ENCODE data around the gene CD6.

Gene CD6

GRCh38 chr11:61023086-61023965, 51.8 kb downstream of the CD6 start:
- Mint-ChIP-seq H3K4me3 (no peak overlapping the region), H3K9me3 (no peaks in the 10 kb centered on the region), H3K27me3 (no peaks in the 10 kb centered on the region), H3K4me1 (peaks cover 52% of the 10 kb centered on the region), H3K36me3 (no peaks in the 10 kb centered on the region), H3K27ac (peak overlapping the region; percentile 85)
- DNase-seq (ENCODE audit: low spot score in 2 of 2) (no peak), ATAC-seq (ENCODE audit: low read depth) (no peak)

- Mint-ChIP-seq H3K4me1 (peaks cover 55% of the 10 kb centered on the region), H3K27ac (peak overlapping the region; percentile 5), H3K27me3 (no peaks in the 10 kb centered on the region), H3K4me3 (no peak overlapping the region), H3K36me3 (no peaks in the 10 kb centered on the region), H3K9me3 (no peaks in the 10 kb centered on the region)
- ATAC-seq (ENCODE audit: low read depth) (no peak), DNase-seq (ENCODE audit: low spot score in 2 of 2) (no peak)
These were observed 52.5 kb downstream of the CD6 start for GRCh38 chr11:61023966-61024295.

GRCh38 chr11:61024938-61025820, 53.7 kb downstream of the CD6 start:
- H3K9me3 Mint-ChIP-seq, result no peaks in the 10 kb centered on the region
- peak overlapping the region; percentile 33 for H3K4me3 Mint-ChIP-seq
- H3K27me3 Mint-ChIP-seq, result no peaks in the 10 kb centered on the region
- ATAC-seq (ENCODE audit: low read depth) (no peak), DNase-seq (ENCODE audit: low spot score in 2 of 2) (no peak)
- peak overlapping the region; percentile 4 for H3K27ac Mint-ChIP-seq
- peaks cover 55% of the 10 kb centered on the region for H3K4me1 Mint-ChIP-seq
- no peaks in the 10 kb centered on the region for H3K36me3 Mint-ChIP-seq

GRCh38 chr11:61025821-61026120, 54.3 kb downstream of the CD6 start:
- no peaks in the 10 kb centered on the region for H3K36me3 Mint-ChIP-seq
- peaks cover 49% of the 10 kb centered on the region for H3K4me1 Mint-ChIP-seq
- H3K27ac Mint-ChIP-seq, result no peak overlapping the region
- no peaks in the 10 kb centered on the region for H3K27me3 Mint-ChIP-seq
- no peaks in the 10 kb centered on the region for H3K9me3 Mint-ChIP-seq
- no peak overlapping the region for H3K4me3 Mint-ChIP-seq
- ATAC-seq (ENCODE audit: low read depth) (no peak), DNase-seq (ENCODE audit: low spot score in 2 of 2) (no peak)

- H3K4me1 Mint-ChIP-seq, result peaks cover 45% of the 10 kb centered on the region
These were observed 54.9 kb downstream of the CD6 start for GRCh38 chr11:61026121-61027031.

GRCh38 chr11:61027141-61027840, 55.8 kb downstream of the CD6 start:
- Mint-ChIP-seq H3K27ac (peak overlapping the region; percentile 62), H3K27me3 (no peaks in the 10 kb centered on the region), H3K4me1 (peaks cover 39% of the 10 kb centered on the region), H3K9me3 (no peaks in the 10 kb centered on the region), H3K36me3 (peaks cover 1% of the 10 kb centered on the region), H3K4me3 (peak overlapping the region; percentile 33)
- DNase-seq (ENCODE audit: low spot score in 2 of 2), result no peak
- ATAC-seq (ENCODE audit: low read depth), result no peak

More at GRCh38 chr11:61026121-61027031, 54.9 kb downstream of the CD6 start:
- DNase-seq (ENCODE audit: low spot score in 2 of 2) (no peak), ATAC-seq (ENCODE audit: low read depth) (no peak)
- Mint-ChIP-seq H3K9me3 (no peaks in the 10 kb centered on the region), H3K27me3 (no peaks in the 10 kb centered on the region), H3K36me3 (peaks cover under 1% of the 10 kb centered on the region), H3K4me3 (peak overlapping the region; percentile 7), H3K27ac (peak overlapping the region; percentile 62)

GRCh38 chr11:61028135-61028729, 56.8 kb downstream of the CD6 start:
- Mint-ChIP-seq H3K4me1 (peaks cover 32% of the 10 kb centered on the region), H3K9me3 (no peaks in the 10 kb centered on the region), H3K4me3 (peak overlapping the region; percentile 41), H3K27ac (peak overlapping the region; percentile 62), H3K36me3 (peaks cover 1% of the 10 kb centered on the region), H3K27me3 (no peaks in the 10 kb centered on the region)
- DNase-seq (ENCODE audit: low spot score in 2 of 2), result peak in 1 of 2 donors; percentile 31
- ATAC-seq (ENCODE audit: low read depth), result peak; percentile 87

- Mint-ChIP-seq H3K27me3 (no peaks in the 10 kb centered on the region), H3K36me3 (peaks cover 1% of the 10 kb centered on the region), H3K4me1 (peaks cover 12% of the 10 kb centered on the region), H3K27ac (no peak overlapping the region), H3K9me3 (no peaks in the 10 kb centered on the region), H3K4me3 (no peak overlapping the region)
- DNase-seq (ENCODE audit: low spot score in 2 of 2) (no peak), ATAC-seq (ENCODE audit: low read depth) (no peak)
These were observed 61.3 kb downstream of the CD6 start for GRCh38 chr11:61032824-61033223.

GRCh38 chr11:61033417-61033816, 61.9 kb downstream of the CD6 start:
- ATAC-seq (ENCODE audit: low read depth), result no peak
- peaks cover 6% of the 10 kb centered on the region for H3K4me1 Mint-ChIP-seq
- no peak overlapping the region for H3K4me3 Mint-ChIP-seq
- H3K9me3 Mint-ChIP-seq, result no peaks in the 10 kb centered on the region
- no peak overlapping the region for H3K27ac Mint-ChIP-seq
- H3K27me3 Mint-ChIP-seq, result no peaks in the 10 kb centered on the region
- H3K36me3 Mint-ChIP-seq, result peaks cover 1% of the 10 kb centered on the region
- no peak for DNase-seq (ENCODE audit: low spot score in 2 of 2)

- Mint-ChIP-seq H3K4me3 (no peak overlapping the region), H3K9me3 (no peaks in the 10 kb centered on the region), H3K27ac (no peak overlapping the region), H3K4me1 (peaks cover 4% of the 10 kb centered on the region), H3K36me3 (peaks cover 1% of the 10 kb centered on the region), H3K27me3 (no peaks in the 10 kb centered on the region)
- ATAC-seq (ENCODE audit: low read depth), result no peak
- DNase-seq (ENCODE audit: low spot score in 2 of 2), result no peak
These were observed 62.6 kb downstream of the CD6 start for GRCh38 chr11:61034111-61034510.

GRCh38 chr11:61034704-61035525, 63.4 kb downstream of the CD6 start:
- DNase-seq (ENCODE audit: low spot score in 2 of 2) (no peak), ATAC-seq (ENCODE audit: low read depth) (no peak)
- no peak overlapping the region for H3K4me3 Mint-ChIP-seq
- peaks cover 1% of the 10 kb centered on the region for H3K36me3 Mint-ChIP-seq
- H3K9me3 Mint-ChIP-seq, result no peaks in the 10 kb centered on the region
- H3K27me3 Mint-ChIP-seq, result no peaks in the 10 kb centered on the region
- peaks cover 4% of the 10 kb centered on the region for H3K4me1 Mint-ChIP-seq
- no peak overlapping the region for H3K27ac Mint-ChIP-seq

- no peaks in the 10 kb centered on the region for H3K9me3 Mint-ChIP-seq
- DNase-seq (ENCODE audit: low spot score in 2 of 2), result no peak
- ATAC-seq (ENCODE audit: low read depth), result no peak
- H3K27me3 Mint-ChIP-seq, result no peaks in the 10 kb centered on the region
- H3K36me3 Mint-ChIP-seq, result peaks cover 1% of the 10 kb centered on the region
- peaks cover 7% of the 10 kb centered on the region for H3K4me1 Mint-ChIP-seq
- no peak overlapping the region for H3K27ac Mint-ChIP-seq
- H3K4me3 Mint-ChIP-seq, result no peak overlapping the region
These were observed 64.0 kb downstream of the CD6 start for GRCh38 chr11:61035526-61035835.
